Measurements from ENCODE around the gene GLT8D1. TPM values are rescaled to one million over a fixed set of nuclear protein-coding genes. Genes with fewer than 3 reads are reported as not detected.

The GLT8D1 gene
- total and polyA plus RNA-seq, 2 experiments from 2014 or later: 30.0 to 40.8 TPM

- TF ChIP-seq STAT1 (IDR thresholded peaks at IDR 0.05; ENCODE audit: unreplicated experiment): no peak
- no peak for TF ChIP-seq CREB1 (CRISPR knock-in tag; IDR thresholded peaks at IDR 0.05; ENCODE audit: low read depth)
- no peak for TF ChIP-seq ZNF331 (CRISPR knock-in tag; IDR thresholded peaks at IDR 0.05; ENCODE audit: low read depth)
- TF ChIP-seq EZH2 (IDR thresholded peaks at IDR 0.05; ENCODE audit: low read depth, unreplicated experiment): no peak
- TF ChIP-seq JUNB (IDR thresholded peaks at IDR 0.05; ENCODE audit: unreplicated experiment): no peak
- no peak for TF ChIP-seq ETS1 (IDR thresholded peaks at IDR 0.05)
- no peak for TF ChIP-seq ZNF114 (CRISPR knock-in tag; IDR thresholded peaks at IDR 0.05)
Measured at GRCh38 chr3:52688266-52688665, 17.3 kb downstream of the GLT8D1 start (continued).

- Histone ChIP-seq H3F3A (replicated peaks; ENCODE audit: low read depth) (peaks cover 37% of the 10 kb centered on the region), H3K4me3 (peak within 1 kb of the TSS; percentile 99), H3K27me3 (ENCODE audit: insufficient read depth) (no peaks in the 10 kb centered on the region), H3K9me2 (ENCODE audit: insufficient read depth) (no peaks in the 10 kb centered on the region), H3K4me2 (peak within 1 kb of the TSS; percentile 99), H3K79me2 (replicated peaks; ENCODE audit: insufficient read depth) (peaks cover 87% of the 10 kb centered on the region), H3K4me1 (ENCODE audit: insufficient read depth) (peaks cover 12% of the 10 kb centered on the region; the same call in 1 of the 2 replicates), H3K36me3 (ENCODE audit: insufficient read depth) (peaks cover 41% of the 10 kb centered on the region), H2AFZ (no peak within 1 kb of the TSS), H3K27ac (ENCODE audit: low read depth) (peak within 1 kb of the TSS; percentile 78), H4K20me1 (replicated peaks; ENCODE audit: insufficient read depth) (peaks cover 13% of the 10 kb centered on the region)
- Mint-ChIP-seq H3K27ac (peak within 1 kb of the TSS; percentile 99), H3K36me3 (ENCODE audit: low read depth) (peaks cover 56% of the 10 kb centered on the region), H3K4me3 (peak within 1 kb of the TSS; percentile 99), H3K4me1 (peaks cover 26% of the 10 kb centered on the region), H3K9me3 (no peaks in the 10 kb centered on the region), H3K27me3 (ENCODE audit: insufficient read depth, low read depth, poor library complexity) (peaks cover 11% of the 10 kb centered on the region)
- ATAC-seq: peak; percentile 71
- DNase-seq (ENCODE audit: low spot score): peak; percentile 96
- TF ChIP-seq POLR2AphosphoS5 (IDR thresholded peaks at IDR 0.05; ENCODE audit: low read depth) (peak; percentile 97), CREB1 (CRISPR knock-in tag; IDR thresholded peaks at IDR 0.05; ENCODE audit: low read depth) (peak; percentile 90), EZH2 (IDR thresholded peaks at IDR 0.05; ENCODE audit: low read depth, unreplicated experiment) (no peak), ZNF331 (CRISPR knock-in tag; IDR thresholded peaks at IDR 0.05; ENCODE audit: low read depth) (no peak), REST (IDR thresholded peaks at IDR 0.05; ENCODE audit: unreplicated experiment) (no peak), ZNF462 (CRISPR knock-in tag; IDR thresholded peaks at IDR 0.05) (no peak), EZH2phosphoT487 (IDR thresholded peaks at IDR 0.05; ENCODE audit: unreplicated experiment) (no peak)
Measured at GRCh38 chr3:52685709-52686691, 19.6 kb downstream of the GLT8D1 start, which contains the start of the genes GNL3 and PBRM1. Gene GNL3 (plus strand): TSS chr3:52686032. CDS start chr3:52686093, 61 bp downstream. Gene PBRM1 (minus strand): TSS chr3:52685913.

All from GM23338 (cell line).